ENCODE results near the gene UST. TPM values are rescaled to one million over a fixed set of nuclear protein-coding genes. Genes with fewer than 3 reads are reported as not detected.
A peak's percentile ranks its signal among the peaks of the same experiment; 100 is the strongest.
"Not testable (repeated sequence)": the region's sequence is repeated elsewhere in the genome, so short reads cannot be mapped to it uniquely, and the experiment has no call there.

Gene UST
- total RNA-seq, 2 experiments from 2014 or later = 3.7 to 4.9 TPM

DNA sequence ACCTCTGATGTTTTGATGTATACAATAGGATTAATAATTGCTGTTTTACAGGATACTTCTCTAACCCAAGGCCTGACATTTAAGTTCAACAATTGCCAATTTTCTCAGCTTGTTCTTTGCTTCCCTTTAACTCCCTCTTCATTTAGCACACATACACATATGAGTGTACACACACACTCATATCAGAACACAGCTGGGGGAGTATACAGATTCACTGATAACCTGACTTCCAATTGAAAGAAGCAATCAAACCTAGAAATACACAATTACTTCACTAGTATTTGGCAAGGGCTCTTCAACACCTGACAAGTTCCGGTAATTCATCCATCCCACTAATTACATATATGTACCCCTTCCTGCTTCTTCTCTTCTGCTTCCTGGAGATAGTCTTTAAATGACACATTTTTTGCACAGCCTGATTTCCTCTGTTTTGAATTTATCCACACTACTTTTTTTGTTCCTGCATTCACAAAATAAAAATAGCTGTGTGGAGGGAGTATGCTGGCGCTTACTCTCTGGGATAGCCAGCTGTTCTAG, 11.2 kb downstream of the UST start:
- POLR2A ChIA-PET = interaction anchor here (0.6 to 2.2 kb wide), 6 partner anchors 10 to 192 kb away, joined by 3 to 12 read pairs (median 4); no protein-coding TSS in a partner anchor
- Mint-ChIP-seq H3K27me3 (peaks cover 8% of the 10 kb centered on the region), H3K4me3 (peak overlapping the region; percentile 22), H3K27ac (peak overlapping the region; percentile 26), H3K36me3 (no peaks in the 10 kb centered on the region), H3K4me1 (ENCODE audit: low read depth) (peaks cover 66% of the 10 kb centered on the region), H3K9me3 (no peaks in the 10 kb centered on the region)
- CTCF ChIA-PET = interaction anchor here (0.6 to 2.6 kb wide), 7 partner anchors 10 to 187 kb away, joined by 3 to 13 read pairs (median 4); partner anchors contain the start of gene UST
- no peak for DNase-seq
- intact Hi-C loops (cut with micrococcal nuclease) = loop anchor here (1.0 to 2.0 kb wide), 9 partner anchors 12 to 554 kb away; no protein-coding TSS in a partner anchor

- Mint-ChIP-seq H3K27me3 (peaks cover 8% of the 10 kb centered on the region), H3K4me3 (no peak overlapping the region), H3K9me3 (no peaks in the 10 kb centered on the region), H3K4me1 (ENCODE audit: low read depth) (peaks cover 70% of the 10 kb centered on the region), H3K36me3 (no peaks in the 10 kb centered on the region), H3K27ac (peak overlapping the region; percentile 26)
- intact Hi-C loops (cut with micrococcal nuclease) = loop anchor here (1.0 to 2.0 kb wide), 9 partner anchors 12 to 554 kb away; no protein-coding TSS in a partner anchor
- POLR2A ChIA-PET = interaction anchor here (0.8 to 2.2 kb wide), 5 partner anchors 11 to 120 kb away, joined by 3 to 12 read pairs (median 5); no protein-coding TSS in a partner anchor
- DNase-seq = peak; percentile 78
- CTCF ChIA-PET = interaction anchor here (1.0 to 2.6 kb wide), 8 partner anchors 11 to 186 kb away, joined by 3 to 13 read pairs (median 4); partner anchors contain the start of gene UST
Measured at GRCh38 chr6:148758492-148758891, 11.7 kb downstream of the UST start.

DNA sequence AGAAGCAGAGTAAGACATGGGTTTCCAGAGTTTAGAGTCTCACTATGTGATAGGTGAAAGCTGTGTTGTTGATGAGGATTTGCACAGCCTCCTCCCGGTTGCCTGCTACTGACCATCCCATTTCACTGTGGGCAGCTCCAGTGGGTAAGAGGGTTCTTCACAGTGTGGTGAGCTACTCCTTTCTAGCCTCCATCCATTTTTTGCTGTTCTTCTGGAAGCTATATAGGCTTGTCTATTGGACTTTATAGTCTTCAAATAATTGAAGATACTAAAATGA, 13.4 kb downstream of the UST start:
- ChIA-PET POLR2A (interaction anchor here (1.5 to 2.0 kb wide), 4 partner anchors 12 to 76 kb away, joined by 5 to 11 read pairs (median 8); no protein-coding TSS in a partner anchor), CTCF (interaction anchor here (0.7 to 2.0 kb wide), 6 partner anchors 11 to 743 kb away, joined by 3 to 10 read pairs (median 4); no protein-coding TSS in a partner anchor)
- Mint-ChIP-seq H3K27ac (peak overlapping the region; percentile 88), H3K27me3 (peaks cover 8% of the 10 kb centered on the region), H3K4me1 (ENCODE audit: low read depth) (peaks cover 73% of the 10 kb centered on the region), H3K36me3 (no peaks in the 10 kb centered on the region), H3K9me3 (no peaks in the 10 kb centered on the region), H3K4me3 (peak overlapping the region; percentile 65)
- no peak for DNase-seq
- intact Hi-C loops (cut with micrococcal nuclease) = loop anchor here (5.0 kb wide), 2 partner anchors 272 to 613 kb away; no protein-coding TSS in a partner anchor

- H3K27me3 Mint-ChIP-seq = peaks cover 8% of the 10 kb centered on the region
- ChIA-PET POLR2A (interaction anchor here (0.6 to 2.0 kb wide), 8 partner anchors 13 to 76 kb away, joined by 3 to 14 read pairs (median 6); no protein-coding TSS in a partner anchor), CTCF (interaction anchor here (0.7 to 2.0 kb wide), 8 partner anchors 10 to 742 kb away, joined by 3 to 10 read pairs (median 4); no protein-coding TSS in a partner anchor)
- H3K4me1 Mint-ChIP-seq (ENCODE audit: low read depth) = peaks cover 73% of the 10 kb centered on the region
- H3K4me3 Mint-ChIP-seq = peak overlapping the region; percentile 65
- peak overlapping the region; percentile 88 for H3K27ac Mint-ChIP-seq
- no peaks in the 10 kb centered on the region for H3K9me3 Mint-ChIP-seq
- no peaks in the 10 kb centered on the region for H3K36me3 Mint-ChIP-seq
- intact Hi-C loops (cut with micrococcal nuclease) = loop anchor here (5.0 kb wide), 2 partner anchors 271 to 614 kb away; no protein-coding TSS in a partner anchor
- peak; percentile 75 for DNase-seq
Measured at GRCh38 chr6:148760568-148761526, 14.0 kb downstream of the UST start.

GRCh38 chr6:148761527-148762011, 14.7 kb downstream of the UST start:
- H3K4me3 Mint-ChIP-seq = peak overlapping the region; percentile 65
- intact Hi-C loops (cut with micrococcal nuclease) = loop anchor here (1.0 to 5.0 kb wide), 3 partner anchors 9 to 614 kb away; no protein-coding TSS in a partner anchor
- peak overlapping the region; percentile 88 for H3K27ac Mint-ChIP-seq
- H3K9me3 Mint-ChIP-seq = no peaks in the 10 kb centered on the region
- H3K36me3 Mint-ChIP-seq = no peaks in the 10 kb centered on the region
- peaks cover 74% of the 10 kb centered on the region for H3K4me1 Mint-ChIP-seq (ENCODE audit: low read depth)
- DNase-seq = peak; percentile 65
- peaks cover 6% of the 10 kb centered on the region for H3K27me3 Mint-ChIP-seq
- CTCF ChIA-PET = interaction anchor here (0.7 to 2.0 kb wide), 6 partner anchors 9 to 202 kb away, joined by 3 to 10 read pairs (median 4); no protein-coding TSS in a partner anchor
- POLR2A ChIA-PET = interaction anchor here (0.6 to 2.0 kb wide), 7 partner anchors 13 to 75 kb away, joined by 3 to 14 read pairs (median 5); no protein-coding TSS in a partner anchor

DNA sequence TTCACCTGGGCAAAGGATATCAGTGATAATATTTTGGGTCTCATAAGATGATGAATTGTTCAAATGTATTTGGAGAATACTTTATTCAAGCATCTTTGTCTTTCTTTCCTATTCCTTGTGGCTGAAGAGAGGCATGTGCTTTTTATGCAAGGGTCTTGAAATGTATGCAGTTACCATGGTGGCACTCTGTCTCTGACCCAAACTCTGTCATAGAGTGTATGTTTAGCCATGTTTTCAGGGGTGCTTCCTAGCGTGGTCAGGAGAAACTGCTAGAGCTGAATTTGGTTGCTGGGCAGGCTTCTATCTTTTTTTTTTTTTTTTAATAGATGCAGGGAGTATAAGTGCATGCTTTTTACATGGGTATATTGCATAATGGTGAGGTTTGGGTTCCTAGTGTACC, 15.4 kb downstream of the UST start:
- H3K36me3 Mint-ChIP-seq = no peaks in the 10 kb centered on the region
- no peak overlapping the region for H3K4me3 Mint-ChIP-seq
- DNase-seq = no peak
- H3K27ac Mint-ChIP-seq = no peak overlapping the region
- no peaks in the 10 kb centered on the region for H3K9me3 Mint-ChIP-seq
- peaks cover under 1% of the 10 kb centered on the region for H3K27me3 Mint-ChIP-seq
- ChIA-PET CTCF (no interaction called here), POLR2A (interaction anchor here (0.7 kb wide), 1 partner anchor 20 kb away, joined by 3 read pairs; no protein-coding TSS in a partner anchor)
- H3K4me1 Mint-ChIP-seq (ENCODE audit: low read depth) = peaks cover 68% of the 10 kb centered on the region
- intact Hi-C loops (cut with micrococcal nuclease) = loop anchor here (1.0 to 5.0 kb wide), 3 partner anchors 8 to 615 kb away; no protein-coding TSS in a partner anchor

DNA sequence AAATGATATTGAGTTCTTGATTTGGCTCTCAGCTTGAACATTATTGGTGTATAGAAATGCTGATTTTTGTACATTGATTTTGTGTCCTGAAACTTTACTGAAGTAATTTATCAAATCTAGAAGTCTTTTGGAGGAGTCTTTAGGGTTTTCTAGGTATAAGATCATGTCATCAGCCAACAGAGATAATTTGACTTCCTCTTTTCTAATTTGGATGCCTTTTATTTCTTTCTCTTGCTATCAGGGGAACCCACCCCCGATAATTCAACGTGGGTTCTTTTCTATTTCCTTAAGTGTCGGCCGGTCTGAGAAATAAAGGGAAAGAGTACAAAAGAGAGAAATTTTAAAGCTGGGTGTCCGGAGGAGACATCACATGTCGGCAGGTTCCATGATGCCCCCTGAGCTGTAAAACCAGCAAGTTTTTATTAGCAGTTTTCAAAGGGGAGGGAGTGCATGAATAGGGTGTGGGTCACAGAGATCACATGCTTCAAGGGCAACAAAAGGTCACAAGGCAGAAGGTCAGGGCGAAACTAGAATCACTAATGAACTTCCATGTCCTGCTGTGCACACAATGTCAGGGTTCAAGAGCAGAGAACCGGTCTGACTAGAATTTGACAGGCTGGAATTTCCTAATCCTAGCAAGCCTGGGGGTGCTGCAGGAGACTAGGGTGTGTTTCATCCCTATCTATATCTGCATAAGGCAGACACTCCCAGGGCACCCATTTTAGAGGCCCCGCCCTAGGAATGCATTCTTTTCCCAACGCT, 17.6 kb downstream of the UST start:
- H3K36me3 Mint-ChIP-seq, DNase-seq, H3K27me3 Mint-ChIP-seq, POLR2A ChIA-PET, H3K9me3 Mint-ChIP-seq, H3K27ac Mint-ChIP-seq, H3K4me3 Mint-ChIP-seq: not testable (repeated sequence)
- intact Hi-C loops (cut with micrococcal nuclease) = loop anchor here (5.0 kb wide), 2 partner anchors 268 to 617 kb away; no protein-coding TSS in a partner anchor
- H3K4me1 Mint-ChIP-seq (ENCODE audit: low read depth) = peaks cover 53% of the 10 kb centered on the region
- CTCF ChIA-PET = interaction anchor here (1.3 kb wide), 1 partner anchor 184 kb away, joined by 3 read pairs; no protein-coding TSS in a partner anchor

- Mint-ChIP-seq H3K4me1 (ENCODE audit: low read depth) (peaks cover 51% of the 10 kb centered on the region), H3K9me3 (no peaks in the 10 kb centered on the region), H3K4me3 (no peak overlapping the region), H3K27ac (no peak overlapping the region), H3K36me3 (no peaks in the 10 kb centered on the region), H3K27me3 (no peaks in the 10 kb centered on the region)
- DNase-seq = no peak
- ChIA-PET CTCF (interaction anchor here (0.8 kb wide), 1 partner anchor 10 kb away, joined by 3 read pairs; no protein-coding TSS in a partner anchor), POLR2A (no interaction called here)
- intact Hi-C loops (cut with micrococcal nuclease) = no loop called here
Measured at GRCh38 chr6:148765898-148766808, 19.3 kb downstream of the UST start.

GRCh38 chr6:148768646-148769270, 21.9 kb downstream of the UST start:
- CTCF ChIA-PET = interaction anchor here (1.5 kb wide), 1 partner anchor 12 kb away, joined by 5 read pairs; no protein-coding TSS in a partner anchor
- H3K4me3 Mint-ChIP-seq = no peak overlapping the region
- no peaks in the 10 kb centered on the region for H3K36me3 Mint-ChIP-seq
- no peak overlapping the region for H3K27ac Mint-ChIP-seq
- POLR2A ChIA-PET = interaction anchor here (0.6 kb wide), 1 partner anchor 21 kb away, joined by 3 read pairs; no protein-coding TSS in a partner anchor
- DNase-seq = no peak
- intact Hi-C loops (cut with micrococcal nuclease) = no loop called here
- H3K9me3 Mint-ChIP-seq = no peaks in the 10 kb centered on the region
- no peaks in the 10 kb centered on the region for H3K27me3 Mint-ChIP-seq
- H3K4me1 Mint-ChIP-seq (ENCODE audit: low read depth) = peaks cover 38% of the 10 kb centered on the region
